Thoracic aorta (tissue), 2 donors: ENCODE measurements around the gene FADS2. TPM values are rescaled to one million over a fixed set of nuclear protein-coding genes. Genes with fewer than 3 reads are reported as not detected.
A peak's percentile ranks its signal among the peaks of the same experiment; 100 is the strongest.

Experiments
- ATAC-seq: fragments of 150-250 bp; one replicate; pipeline ENCODE4 v1.8.0; 2017; ENCODE audit warnings: low read depth; ENCODE audit not compliant: insufficient number of reproducible peaks, low FRiP score
- DNase-seq: peaks from one replicate; pipeline ENCODE4 v3.0.0-alpha.2; 2020; ENCODE audit warnings: low spot score
- H3K27ac ChIP-seq, 2 donors: fragments of 200-600 bp; sonication (generic); 1 replicate in 1 of 2; 2 replicates in 1 of 2; pipeline ENCODE4 v1.5.1; 2016; ENCODE audit warnings: mild to moderate bottlenecking in 2 of 2, moderate library complexity in 2 of 2
- H3K27me3 ChIP-seq: fragments of 200-600 bp; sonication (generic); replicated peaks from 2 replicates; pipeline ENCODE4 v1.6.0; 2016; ENCODE audit warnings: mild to moderate bottlenecking; ENCODE audit not compliant: insufficient read depth
- H3K36me3 ChIP-seq: fragments of 200-600 bp; sonication (generic); one replicate; pipeline ENCODE4 v1.5.1; 2016
- H3K4me1 ChIP-seq, 2 donors: fragments of 200-600 bp; sonication (generic); 1 replicate in 1 of 2; 2 replicates in 1 of 2; pipeline versions ENCODE4 v1.5.1 to v1.6.0; 2016; ENCODE audit warnings: low read depth in 2 of 2, mild to moderate bottlenecking in 1 of 2; ENCODE audit not compliant: control insufficient read depth in 1 of 2
- H3K4me3 ChIP-seq: fragments of 200-600 bp; sonication (generic); 2 replicates; pipeline ENCODE4 v1.5.1; 2016; ENCODE audit warnings: mild to moderate bottlenecking
- H3K9me3 ChIP-seq: fragments of 200-600 bp; sonication (generic); 2 replicates; pipeline ENCODE4 v1.5.1; 2016
- total RNA-seq, 2 donors: library from RNA; depleted of rRNA; stranded (reverse); fragments of >200 nt; gene quantifications; one replicate each; pipeline versions ENCODE4 v1.1.0 to v1.2.3, GENCODE V29; 2016
- TF ChIP-seq, protein P1 (sequence below): fragments of 200-600 bp; sonication (generic); IDR thresholded peaks from one replicate; pipeline ENCODE4 v1.5.1; 2019; ENCODE audit warnings: antibody characterized with exemption

Gene FADS2
- 100 to 1,000 TPM in 1 of 2 donors, 10 to 100 TPM in 1; 89.2 to 234 TPM for total RNA-seq

DNA sequence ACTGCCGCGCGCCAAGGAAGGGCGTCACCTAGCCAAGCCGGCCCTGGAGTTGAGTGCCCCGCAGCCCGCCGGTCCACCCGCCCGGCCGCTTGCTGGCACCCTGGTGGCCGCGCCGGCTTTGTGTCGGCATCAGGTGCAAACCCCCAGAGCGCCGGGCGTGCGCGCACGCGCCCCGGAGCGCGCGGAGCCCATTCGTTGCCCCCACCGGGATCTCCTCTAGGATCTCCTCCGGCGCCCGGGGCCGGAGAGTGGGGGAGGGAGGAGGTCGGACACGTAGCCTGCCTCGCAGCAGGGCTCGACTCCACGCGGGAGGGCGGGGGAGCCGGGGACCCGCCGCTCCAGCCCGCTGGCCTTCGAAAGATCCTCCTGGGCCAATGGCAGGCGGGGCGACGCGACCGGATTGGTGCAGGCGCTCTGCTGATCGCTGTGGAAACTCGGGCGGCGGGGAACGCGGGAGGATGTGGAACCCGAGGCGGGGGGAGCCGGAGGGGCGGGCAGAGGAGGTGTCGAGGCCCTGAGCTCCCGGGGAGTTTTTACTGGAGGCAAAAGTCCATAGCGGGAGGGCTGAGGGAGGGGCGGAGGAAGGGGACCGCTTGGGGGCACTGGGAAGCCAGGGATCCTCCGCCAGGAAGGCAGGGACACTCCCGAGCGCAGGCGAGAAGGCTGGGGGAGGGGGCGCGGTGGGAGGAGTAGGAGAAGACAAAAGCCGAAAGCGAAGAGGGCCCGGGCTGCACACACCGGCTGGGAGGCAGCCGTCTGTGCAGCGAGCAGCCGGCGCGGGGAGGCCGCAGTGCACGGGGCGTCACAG lies at the start of gene FADS2:
TSS of gene FADS2 (plus strand) at position 730 of the 808 bp plus-strand sequence. CDS start 91 bp downstream, outside the sequence.
- no peaks in the 10 kb centered on the region for H3K9me3 ChIP-seq

DNA sequence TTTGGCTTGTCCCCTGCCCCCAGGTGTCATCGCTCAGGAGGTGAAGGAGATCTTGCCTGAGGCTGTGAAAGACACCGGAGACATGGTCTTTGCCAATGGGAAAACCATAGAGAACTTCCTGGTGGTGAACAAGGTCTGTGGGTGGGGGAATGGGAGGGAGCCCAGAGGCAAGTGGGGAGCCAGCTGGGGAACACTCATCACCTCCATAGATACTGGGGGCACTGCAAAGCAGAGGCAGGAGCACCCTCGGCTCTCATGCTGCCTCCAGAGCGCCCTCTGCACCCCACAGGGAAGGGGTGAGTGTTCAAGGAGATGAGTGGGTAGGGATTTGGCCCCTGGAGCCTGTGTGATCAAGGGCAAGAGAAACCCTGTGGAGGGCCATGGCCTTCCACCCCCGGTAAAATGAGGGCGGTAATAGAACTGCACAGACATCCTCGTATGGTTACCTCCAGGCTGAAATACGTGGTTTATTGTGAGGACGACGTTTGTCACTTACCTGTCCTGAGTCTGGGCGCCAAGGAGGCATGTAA lies 49.7 kb upstream of the FADS2 start:
- Histone ChIP-seq H3K27me3 (no peaks in the 10 kb centered on the region), H3K36me3 (no peaks in the 10 kb centered on the region), H3K4me3 (no peak overlapping the region), H3K4me1 (no peaks in the 10 kb centered on the region), H3K27ac (no peak overlapping the region), H3K9me3 (no peaks in the 10 kb centered on the region)
- TF ChIP-seq, protein P1, sequence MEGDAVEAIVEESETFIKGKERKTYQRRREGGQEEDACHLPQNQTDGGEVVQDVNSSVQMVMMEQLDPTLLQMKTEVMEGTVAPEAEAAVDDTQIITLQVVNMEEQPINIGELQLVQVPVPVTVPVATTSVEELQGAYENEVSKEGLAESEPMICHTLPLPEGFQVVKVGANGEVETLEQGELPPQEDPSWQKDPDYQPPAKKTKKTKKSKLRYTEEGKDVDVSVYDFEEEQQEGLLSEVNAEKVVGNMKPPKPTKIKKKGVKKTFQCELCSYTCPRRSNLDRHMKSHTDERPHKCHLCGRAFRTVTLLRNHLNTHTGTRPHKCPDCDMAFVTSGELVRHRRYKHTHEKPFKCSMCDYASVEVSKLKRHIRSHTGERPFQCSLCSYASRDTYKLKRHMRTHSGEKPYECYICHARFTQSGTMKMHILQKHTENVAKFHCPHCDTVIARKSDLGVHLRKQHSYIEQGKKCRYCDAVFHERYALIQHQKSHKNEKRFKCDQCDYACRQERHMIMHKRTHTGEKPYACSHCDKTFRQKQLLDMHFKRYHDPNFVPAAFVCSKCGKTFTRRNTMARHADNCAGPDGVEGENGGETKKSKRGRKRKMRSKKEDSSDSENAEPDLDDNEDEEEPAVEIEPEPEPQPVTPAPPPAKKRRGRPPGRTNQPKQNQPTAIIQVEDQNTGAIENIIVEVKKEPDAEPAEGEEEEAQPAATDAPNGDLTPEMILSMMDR, result no peak
- DNase-seq, result no peak
- ATAC-seq, result no peak

More for the DNA sequence above, at the start of gene FADS2:
- ATAC-seq (peak; percentile 67), DNase-seq (peak; percentile 78)
- TF ChIP-seq, protein P1, result peak; percentile 23
- peak within 1 kb of the TSS; percentile 85 for H3K4me3 ChIP-seq
- peak within 1 kb of the TSS; percentile 86 to 95 for H3K27ac ChIP-seq
- H3K36me3 ChIP-seq, result no peaks in the 10 kb centered on the region
- peaks cover 13 to 39% of the 10 kb centered on the region in 2 donors for H3K4me1 ChIP-seq
- H3K27me3 ChIP-seq, result no peaks in the 10 kb centered on the region

DNA sequence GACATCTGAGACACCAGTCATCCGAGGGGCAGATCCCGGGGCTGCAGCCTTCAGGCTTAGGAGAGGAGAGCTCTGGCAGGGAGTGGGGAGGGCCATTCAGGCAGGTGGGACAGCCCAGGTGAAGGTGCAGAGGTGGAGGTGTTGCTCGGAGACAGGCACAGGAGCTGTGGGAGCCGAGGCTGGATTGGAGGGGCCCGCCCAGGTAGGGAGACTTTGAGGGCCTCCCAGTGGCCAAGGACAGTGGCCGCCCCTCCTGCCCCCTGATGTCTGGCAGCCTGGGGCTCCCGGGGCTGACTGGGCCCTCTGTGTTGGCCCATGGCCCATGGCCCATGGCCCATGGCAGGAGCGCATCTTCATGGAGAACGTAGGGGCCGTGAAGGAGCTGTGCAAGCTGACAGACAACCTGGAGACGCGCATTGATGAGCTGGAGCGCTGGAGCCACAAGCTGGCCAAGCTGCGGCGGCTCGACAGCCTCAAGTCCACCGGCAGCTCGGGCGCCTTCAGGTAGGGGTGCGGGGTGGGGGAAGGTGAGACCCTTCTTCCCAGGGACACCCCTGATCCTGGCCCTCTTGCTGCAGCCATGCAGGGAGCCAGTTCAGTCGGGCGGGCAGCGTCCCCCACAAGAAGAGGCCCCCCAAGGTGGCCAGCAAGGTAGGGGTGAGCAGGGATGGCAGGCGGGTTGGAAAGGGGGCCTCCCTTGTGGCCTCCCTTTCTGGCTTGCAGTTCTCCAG lies 49.0 kb upstream of the FADS2 start:
- Histone ChIP-seq H3K27ac (no peak overlapping the region), H3K9me3 (no peaks in the 10 kb centered on the region), H3K27me3 (no peaks in the 10 kb centered on the region), H3K36me3 (no peaks in the 10 kb centered on the region), H3K4me1 (no peaks in the 10 kb centered on the region), H3K4me3 (no peak overlapping the region)
- no peak for ATAC-seq
- DNase-seq, result no peak
- TF ChIP-seq, protein P1, result no peak

DNA sequence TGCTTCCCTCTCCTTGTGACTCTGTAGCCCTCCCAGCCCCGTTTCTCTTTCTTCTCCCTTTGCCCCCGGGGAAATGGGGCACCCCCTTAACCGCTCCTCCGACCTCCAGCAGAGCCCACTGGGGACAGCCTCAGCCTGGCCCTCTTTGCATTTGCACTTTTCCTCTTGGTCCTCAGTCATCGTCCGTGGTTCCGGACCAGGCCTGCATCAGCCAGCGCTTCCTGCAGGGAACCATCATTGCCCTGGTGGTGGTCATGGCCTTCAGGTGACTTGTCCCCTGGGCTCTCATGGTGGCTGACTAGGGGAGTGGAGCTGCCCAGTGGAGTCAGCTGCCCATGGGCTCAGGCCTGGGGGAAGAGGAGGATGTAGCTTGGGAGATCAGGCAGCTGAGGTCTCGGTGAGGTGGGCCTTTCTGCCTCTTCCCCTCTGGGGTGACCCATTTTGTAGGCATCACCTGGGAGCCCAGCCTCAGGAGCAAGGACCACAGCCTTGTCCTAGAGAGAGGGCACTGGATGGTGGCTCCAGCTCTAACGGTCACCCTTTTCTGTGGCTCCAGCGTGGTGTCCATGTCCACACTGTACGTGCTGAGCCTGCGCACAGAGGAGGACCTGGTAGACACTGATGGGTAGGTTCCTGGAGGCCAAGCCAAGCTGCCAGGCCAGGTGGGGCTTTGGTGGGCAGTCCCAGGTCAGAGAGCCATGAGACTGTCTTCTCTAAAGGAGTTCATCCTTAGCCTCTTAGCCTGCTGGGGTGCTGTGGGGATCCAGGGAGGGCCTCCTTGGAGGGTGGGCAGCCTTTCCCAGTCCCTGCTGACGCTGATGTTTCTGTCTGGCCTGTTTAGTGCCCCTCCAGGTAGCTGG lies 48.2 kb upstream of the FADS2 start:
- TF ChIP-seq, protein P1, result no peak
- no peak for DNase-seq
- Histone ChIP-seq H3K4me3 (no peak overlapping the region), H3K27me3 (no peaks in the 10 kb centered on the region), H3K4me1 (no peaks in the 10 kb centered on the region), H3K27ac (no peak overlapping the region), H3K36me3 (peaks cover 4% of the 10 kb centered on the region), H3K9me3 (no peaks in the 10 kb centered on the region)
- no peak for ATAC-seq
